Measurements from ENCODE around the gene PRR36.

PRR36 gene

DNA sequence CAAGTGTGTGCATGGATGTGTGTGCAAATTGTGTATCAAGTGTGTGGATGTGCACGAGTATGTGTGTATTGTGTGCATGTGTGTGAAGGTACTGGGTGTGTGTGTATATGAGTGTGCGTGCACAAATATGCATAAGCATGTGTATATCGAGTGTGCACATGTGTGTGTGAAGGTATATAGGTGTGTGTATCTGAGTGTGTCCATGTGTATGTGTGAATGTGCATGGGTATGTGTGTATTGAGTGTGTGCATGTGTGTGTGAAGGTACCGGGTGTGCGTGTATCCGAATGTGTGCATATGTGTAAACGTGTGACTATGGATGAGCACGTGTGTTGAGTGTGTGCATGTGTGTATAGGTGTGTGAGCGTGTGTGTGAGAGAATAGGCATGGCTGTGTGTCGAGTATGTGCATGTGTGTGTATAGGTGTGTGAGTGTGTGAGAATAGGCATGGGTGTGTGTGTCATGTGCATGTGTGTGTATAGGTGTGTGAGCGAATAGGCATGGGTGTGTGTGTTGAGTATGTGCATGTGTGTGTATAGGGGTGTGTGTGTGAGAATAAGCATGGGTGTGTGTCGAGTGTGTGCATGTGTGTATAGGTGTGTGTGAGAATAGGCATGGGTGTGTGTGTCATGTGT is 31.4 kb downstream of the PRR36 start:
- no peak for DNase-seq

- no peak for DNase-seq
Observed at GRCh38 chr19:7841751-7842660, 32.2 kb downstream of the PRR36 start.

- no peak for DNase-seq
Observed at GRCh38 chr19:7840629-7841028, 33.6 kb downstream of the PRR36 start.

GRCh38 chr19:7839476-7839875 is 34.7 kb downstream of the PRR36 start:
- no peak for DNase-seq

DNA sequence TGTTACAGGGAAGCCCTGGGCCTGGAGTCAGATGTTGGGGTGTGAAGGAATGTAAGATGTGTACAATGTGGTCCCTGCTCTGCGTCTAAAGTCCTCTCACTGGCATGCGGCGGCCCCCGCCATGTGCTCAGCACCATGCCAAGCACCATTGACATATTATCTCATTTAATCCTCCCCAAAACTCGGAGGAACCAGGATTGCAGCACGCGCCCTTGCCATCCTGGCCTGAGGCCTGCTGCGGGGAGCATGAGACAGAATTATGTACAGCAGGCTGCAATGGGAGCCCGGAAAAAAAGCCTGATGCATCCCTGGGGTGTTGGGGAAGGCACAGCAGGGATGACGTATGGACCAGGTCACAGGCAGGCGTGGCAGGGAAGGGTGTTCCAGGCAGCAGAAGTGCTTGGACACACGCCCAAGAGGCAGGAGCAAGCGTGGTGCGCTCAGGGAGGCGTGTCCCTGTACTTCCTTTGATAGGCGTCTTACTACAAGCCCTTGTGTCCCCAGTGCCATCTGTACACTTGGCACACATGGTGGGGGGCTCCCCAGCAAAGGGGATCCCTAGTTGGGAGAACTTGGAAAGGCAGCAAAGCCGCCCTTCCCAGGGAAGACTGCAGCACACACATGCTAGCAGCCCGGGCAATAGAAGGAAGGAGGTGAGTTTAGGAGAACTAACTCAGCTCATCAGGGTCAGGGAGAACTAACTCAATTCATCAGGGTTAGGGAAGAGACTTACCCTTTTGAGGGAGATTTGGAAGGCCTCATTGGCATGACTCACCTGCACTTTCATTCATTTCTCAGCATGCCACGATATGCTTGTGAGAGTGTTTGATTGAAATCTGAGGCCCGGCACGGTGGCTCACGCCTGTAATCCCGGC is 40.7 kb downstream of the PRR36 start:
- DNase-seq = peak; percentile 82

- DNase-seq = no peak
Observed at GRCh38 chr19:7832781-7833180, 41.4 kb downstream of the PRR36 start.

- DNase-seq = no peak
Observed at GRCh38 chr19:7832009-7832408, 42.2 kb downstream of the PRR36 start.

DNA sequence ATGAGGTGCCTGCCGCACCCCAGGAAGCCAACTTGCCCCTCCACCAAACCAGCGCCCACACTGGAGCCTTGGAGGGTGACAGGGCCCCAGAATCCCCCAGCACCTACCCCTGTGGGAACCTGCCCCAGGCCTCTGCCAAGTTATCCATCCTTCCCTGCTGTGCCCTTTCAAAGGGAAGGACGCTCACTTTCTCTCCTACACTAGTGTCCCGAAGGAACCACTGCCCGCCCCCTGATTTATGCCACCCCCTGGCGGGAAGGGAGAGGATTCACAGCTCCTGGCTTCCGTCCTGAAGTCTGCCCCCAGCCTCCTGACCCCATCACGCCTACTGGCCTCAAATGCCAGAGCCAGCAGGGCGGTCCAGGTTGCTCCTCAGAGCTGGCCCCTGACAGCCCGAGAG is 42.7 kb downstream of the PRR36 start:
- DNase-seq = no peak

- DNase-seq = no peak
Observed at GRCh38 chr19:7830823-7831222, 43.4 kb downstream of the PRR36 start.

DNA sequence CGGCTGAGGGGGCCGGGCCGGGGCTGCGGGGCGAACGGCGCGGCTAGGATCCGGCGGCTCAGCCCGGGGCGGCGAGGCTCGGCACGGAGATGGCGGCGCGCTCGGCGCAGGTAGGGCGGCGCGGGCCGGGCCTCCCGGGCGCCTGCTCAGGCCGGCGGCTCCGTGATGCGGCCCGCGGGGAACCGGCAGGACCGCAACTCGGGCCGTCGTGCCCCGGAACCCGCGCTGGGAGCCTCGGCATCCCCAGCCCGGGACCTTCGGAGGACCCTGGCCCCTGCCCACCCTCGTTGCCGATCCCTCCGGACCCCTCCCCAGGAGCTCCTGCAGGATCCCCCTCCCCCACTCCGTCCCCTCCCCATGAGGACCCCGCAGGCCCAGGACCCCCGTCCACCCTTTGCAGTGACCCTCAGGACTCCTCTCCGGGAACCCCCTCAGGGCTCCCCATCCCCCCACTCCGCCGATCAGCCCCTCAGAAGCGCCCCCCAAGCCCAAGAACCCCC is 43.9 kb downstream of the PRR36 start:
- no peak for DNase-seq

- peak; percentile 100 for DNase-seq
Observed at GRCh38 chr19:7829561-7830271, 44.5 kb downstream of the PRR36 start, which contains the start of gene EVI5L. Gene EVI5L (plus strand): TSS chr19:7830218. CDS start chr19:7846543, 16,325 bp downstream.

- no peak for DNase-seq
Observed at GRCh38 chr19:7829166-7829520, 45.0 kb downstream of the PRR36 start.

- DNase-seq = no peak
Observed at GRCh38 chr19:7823686-7824301, 50.4 kb downstream of the PRR36 start.

DNA sequence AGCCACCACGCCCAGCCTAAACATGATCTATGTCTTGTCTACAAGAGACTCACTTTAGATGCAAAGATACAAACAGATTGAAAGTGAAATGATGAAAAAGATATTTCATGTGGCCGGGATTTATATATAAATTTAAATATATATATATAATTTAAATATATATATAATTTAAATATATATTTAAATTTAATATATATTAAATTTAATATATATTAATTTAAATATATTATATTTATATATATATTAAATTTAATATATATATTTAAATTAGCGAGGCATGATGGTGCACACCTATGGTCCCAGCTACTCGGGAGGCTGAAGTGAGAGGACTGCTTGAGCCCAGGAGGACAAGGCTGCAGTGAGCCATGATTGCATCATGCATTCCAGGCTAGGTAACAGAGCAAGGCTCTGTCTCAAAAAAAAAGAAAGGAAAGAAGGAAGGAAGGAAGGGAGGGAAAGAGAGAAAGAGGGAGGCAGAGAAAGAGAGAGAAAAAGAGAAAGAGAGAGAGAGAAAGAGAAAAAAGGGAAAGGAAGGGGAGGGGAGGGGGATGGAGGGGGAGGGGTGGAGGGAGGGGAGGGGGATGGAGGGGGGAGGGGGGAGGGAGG is 51.2 kb downstream of the PRR36 start:
- no peak for DNase-seq

GRCh38 chr19:7820588-7820987 is 53.6 kb downstream of the PRR36 start:
- no peak for DNase-seq

GRCh38 chr19:7819337-7819736 is 54.9 kb downstream of the PRR36 start:
- DNase-seq = no peak

- no peak for DNase-seq
Observed at GRCh38 chr19:7818806-7819205, 55.4 kb downstream of the PRR36 start.

All from NCI-H2029 (cell line).